Choroid plexus epithelial cell (primary cell): Measurements from ENCODE around the gene PHKA2.
"Not testable (repeated sequence)": the region's sequence is repeated elsewhere in the genome, so short reads cannot be mapped to it uniquely, and the experiment has no call there.

ENCODE experiments used
- DNase-seq: peaks from one replicate; pipeline ENCODE4 v3.0.0-alpha.2; 2010; ENCODE audit warnings: low read depth
- H3K4me3 ChIP-seq: 2 replicates; pipeline ENCODE4 v1.5.1; 2011; ENCODE audit warnings: low read depth, mild to moderate bottlenecking, control low read depth, low read length, moderate library complexity
- TF ChIP-seq, protein P1 (sequence below): conservative IDR thresholded peaks from 2 replicates; pipeline ENCODE4 v1.5.1; 2011; ENCODE audit warnings: low read depth, mild to moderate bottlenecking, control low read depth, inconsistent platforms, low read length, moderate library complexity

PHKA2 gene, protein sequence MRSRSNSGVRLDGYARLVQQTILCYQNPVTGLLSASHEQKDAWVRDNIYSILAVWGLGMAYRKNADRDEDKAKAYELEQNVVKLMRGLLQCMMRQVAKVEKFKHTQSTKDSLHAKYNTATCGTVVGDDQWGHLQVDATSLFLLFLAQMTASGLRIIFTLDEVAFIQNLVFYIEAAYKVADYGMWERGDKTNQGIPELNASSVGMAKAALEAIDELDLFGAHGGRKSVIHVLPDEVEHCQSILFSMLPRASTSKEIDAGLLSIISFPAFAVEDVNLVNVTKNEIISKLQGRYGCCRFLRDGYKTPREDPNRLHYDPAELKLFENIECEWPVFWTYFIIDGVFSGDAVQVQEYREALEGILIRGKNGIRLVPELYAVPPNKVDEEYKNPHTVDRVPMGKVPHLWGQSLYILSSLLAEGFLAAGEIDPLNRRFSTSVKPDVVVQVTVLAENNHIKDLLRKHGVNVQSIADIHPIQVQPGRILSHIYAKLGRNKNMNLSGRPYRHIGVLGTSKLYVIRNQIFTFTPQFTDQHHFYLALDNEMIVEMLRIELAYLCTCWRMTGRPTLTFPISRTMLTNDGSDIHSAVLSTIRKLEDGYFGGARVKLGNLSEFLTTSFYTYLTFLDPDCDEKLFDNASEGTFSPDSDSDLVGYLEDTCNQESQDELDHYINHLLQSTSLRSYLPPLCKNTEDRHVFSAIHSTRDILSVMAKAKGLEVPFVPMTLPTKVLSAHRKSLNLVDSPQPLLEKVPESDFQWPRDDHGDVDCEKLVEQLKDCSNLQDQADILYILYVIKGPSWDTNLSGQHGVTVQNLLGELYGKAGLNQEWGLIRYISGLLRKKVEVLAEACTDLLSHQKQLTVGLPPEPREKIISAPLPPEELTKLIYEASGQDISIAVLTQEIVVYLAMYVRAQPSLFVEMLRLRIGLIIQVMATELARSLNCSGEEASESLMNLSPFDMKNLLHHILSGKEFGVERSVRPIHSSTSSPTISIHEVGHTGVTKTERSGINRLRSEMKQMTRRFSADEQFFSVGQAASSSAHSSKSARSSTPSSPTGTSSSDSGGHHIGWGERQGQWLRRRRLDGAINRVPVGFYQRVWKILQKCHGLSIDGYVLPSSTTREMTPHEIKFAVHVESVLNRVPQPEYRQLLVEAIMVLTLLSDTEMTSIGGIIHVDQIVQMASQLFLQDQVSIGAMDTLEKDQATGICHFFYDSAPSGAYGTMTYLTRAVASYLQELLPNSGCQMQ

DNA sequence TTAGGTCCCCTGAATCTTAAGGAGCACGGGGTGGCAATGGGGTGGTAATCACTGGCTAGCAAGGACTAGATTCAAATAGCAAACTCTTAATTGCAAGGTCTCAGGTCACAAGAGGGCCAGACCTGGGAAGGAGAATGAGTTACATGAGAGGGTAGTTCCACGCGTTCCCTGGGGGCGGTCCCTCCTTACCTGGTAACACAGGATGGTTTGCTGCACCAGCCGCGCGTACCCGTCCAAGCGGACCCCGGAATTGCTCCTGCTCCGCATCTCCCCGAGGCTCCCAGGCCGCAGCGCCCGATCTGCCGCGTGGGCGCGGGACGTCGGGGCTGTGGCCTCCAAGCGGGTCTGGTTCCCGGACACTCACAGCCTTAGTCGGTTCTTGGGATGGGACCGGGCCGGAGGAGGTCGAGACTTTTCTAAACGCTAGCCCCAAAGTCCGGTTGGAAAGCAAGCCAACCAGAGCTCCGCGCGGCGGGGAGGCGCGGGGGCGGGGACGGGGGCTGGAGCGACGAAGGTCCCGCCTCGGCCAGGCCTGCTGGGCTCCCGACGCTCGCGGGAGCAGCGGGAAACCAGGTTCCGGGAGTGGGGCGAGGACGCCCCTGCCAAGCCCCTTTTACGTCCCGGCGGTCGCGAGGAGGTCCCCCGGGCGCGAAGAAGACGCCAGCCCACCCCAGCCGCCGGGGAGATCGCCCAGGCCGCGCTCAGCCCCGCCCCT is at the start of gene PHKA2:
TSS of gene PHKA2 (minus strand) at position 449 of the 715 bp plus-strand sequence. CDS start at position 267, 182 bp downstream.
- no peak for DNase-seq
- H3K4me3 ChIP-seq, result peak within 1 kb of the TSS; percentile 69
- TF ChIP-seq, protein P1, sequence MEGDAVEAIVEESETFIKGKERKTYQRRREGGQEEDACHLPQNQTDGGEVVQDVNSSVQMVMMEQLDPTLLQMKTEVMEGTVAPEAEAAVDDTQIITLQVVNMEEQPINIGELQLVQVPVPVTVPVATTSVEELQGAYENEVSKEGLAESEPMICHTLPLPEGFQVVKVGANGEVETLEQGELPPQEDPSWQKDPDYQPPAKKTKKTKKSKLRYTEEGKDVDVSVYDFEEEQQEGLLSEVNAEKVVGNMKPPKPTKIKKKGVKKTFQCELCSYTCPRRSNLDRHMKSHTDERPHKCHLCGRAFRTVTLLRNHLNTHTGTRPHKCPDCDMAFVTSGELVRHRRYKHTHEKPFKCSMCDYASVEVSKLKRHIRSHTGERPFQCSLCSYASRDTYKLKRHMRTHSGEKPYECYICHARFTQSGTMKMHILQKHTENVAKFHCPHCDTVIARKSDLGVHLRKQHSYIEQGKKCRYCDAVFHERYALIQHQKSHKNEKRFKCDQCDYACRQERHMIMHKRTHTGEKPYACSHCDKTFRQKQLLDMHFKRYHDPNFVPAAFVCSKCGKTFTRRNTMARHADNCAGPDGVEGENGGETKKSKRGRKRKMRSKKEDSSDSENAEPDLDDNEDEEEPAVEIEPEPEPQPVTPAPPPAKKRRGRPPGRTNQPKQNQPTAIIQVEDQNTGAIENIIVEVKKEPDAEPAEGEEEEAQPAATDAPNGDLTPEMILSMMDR, result no peak

DNA sequence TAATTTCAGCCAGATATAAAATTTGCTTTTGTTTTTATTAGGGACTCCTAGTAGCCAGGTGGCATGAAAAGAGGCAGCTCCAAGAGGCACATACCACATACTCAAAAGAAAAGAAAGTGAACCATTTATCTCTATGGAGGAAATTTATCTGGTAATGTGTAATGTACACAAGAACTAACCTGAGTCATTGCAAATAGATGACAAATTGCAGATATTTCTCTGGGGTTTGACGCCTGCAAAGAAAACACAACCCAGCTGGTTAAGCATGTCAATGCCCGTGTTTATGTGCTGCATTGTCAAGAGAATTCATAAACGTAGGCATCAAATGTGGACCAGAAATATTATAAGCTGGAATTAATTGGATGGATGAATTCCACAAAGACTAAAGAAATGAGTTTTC is 46.9 kb upstream of the PHKA2 start:
- TF ChIP-seq, protein P1, result no peak
- no peak for DNase-seq

DNA sequence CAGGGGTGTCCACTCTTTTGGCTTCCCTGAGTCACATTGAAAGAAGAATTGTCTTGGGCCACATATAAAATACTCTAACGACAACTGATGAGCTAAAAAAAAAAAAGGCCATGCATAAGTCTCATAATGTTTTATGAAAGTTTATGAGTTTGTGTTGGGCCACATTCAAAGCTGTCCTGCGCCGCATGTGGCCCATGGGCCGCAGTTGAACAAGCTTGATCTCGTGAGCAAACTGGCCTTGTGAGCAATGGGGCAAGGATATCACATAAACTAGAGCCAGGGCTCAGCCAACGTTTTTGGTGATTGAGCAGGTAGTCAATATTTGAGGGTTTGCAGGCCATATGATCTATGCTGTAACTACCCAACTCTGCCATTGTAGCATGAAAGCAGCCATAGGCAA is 44.6 kb upstream of the PHKA2 start:
- H3K4me3 ChIP-seq, result no peak overlapping the region
- no peak for DNase-seq
- TF ChIP-seq, protein P1, result no peak

More for the DNA sequence above, 46.9 kb upstream of the PHKA2 start:
- no peak overlapping the region for H3K4me3 ChIP-seq

DNA sequence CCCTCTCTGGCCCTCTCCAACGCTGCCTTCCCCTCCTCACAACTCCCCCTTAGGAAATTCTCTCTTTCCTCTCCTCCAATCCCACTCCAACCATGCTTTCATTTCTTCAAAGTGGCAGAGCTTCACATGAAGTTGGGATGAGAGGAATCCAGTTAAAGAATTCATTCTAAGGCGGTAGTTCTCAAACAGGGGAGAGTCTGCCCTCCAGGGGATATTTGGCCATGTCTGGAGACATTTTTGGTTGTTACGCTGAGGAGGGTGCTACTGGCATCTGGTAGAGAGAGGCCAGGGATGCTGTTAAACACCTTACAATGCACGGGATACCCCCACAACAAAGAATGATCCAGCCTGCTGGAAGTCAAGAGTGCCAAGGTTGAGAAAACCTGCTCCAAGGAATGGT is 40.5 kb upstream of the PHKA2 start:
- DNase-seq, result no peak
- no peak overlapping the region for H3K4me3 ChIP-seq
- TF ChIP-seq, protein P1, result no peak

DNA sequence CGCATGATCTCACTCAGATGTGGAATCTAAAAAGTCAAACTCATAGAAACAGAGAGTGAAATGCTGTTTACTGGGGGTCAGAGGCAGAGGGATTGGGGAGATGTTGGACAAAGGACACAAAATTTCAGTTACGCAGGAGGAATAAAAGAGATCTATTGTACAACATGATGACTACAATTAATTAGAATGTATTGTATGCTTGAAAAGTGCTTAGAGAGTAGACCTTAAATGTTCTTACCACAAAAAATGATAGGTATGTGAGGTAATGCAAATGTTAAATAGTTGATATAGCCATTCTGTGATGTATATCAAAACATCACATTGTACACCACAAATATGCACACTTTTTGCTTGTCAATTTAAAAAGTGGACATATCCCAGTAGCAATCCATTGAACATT is 36.1 kb upstream of the PHKA2 start:
- TF ChIP-seq, protein P1, result no peak
- no peak overlapping the region for H3K4me3 ChIP-seq
- peak; percentile 46 for DNase-seq

DNA sequence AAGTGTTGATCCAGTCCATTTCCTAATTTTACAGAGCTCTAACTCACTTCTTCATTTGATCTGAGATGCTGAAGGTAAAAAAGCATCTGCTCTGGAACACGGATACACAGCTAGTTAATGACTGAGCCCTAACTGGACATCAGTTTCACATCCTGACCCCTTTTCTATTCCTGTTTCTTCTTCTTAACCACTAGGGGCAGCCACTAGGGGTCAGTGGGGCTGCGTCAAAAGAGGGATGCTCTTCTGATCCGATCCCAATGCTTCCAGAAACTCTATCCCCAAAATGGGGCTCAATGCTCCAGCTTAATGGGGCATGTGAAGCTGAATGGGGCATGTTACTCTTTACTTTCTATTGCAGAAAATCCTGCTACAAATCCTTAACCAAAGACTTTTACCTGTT is 33.4 kb upstream of the PHKA2 start:
- TF ChIP-seq, protein P1, result peak; percentile 73
- DNase-seq, result peak; percentile 41
- no peak overlapping the region for H3K4me3 ChIP-seq

DNA sequence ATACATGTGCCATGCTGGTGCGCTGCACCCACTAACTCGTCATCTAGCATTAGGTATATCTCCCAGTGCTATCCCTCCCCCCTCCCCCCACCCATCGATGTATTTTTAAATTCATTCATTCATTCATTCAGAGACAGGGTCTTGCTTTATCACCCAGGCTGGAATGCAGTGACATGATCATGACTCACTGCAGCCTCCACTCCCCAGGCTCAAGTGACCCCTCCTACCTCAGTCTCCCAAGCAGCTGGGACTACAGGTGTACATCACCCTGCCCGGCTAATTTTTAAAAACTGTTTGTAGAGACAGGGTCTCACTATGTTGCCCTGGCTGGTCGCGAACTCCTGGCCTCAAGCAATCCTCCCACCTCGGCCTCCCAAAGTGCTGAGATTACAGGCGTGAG is 32.7 kb upstream of the PHKA2 start:
- DNase-seq, H3K4me3 ChIP-seq: not testable (repeated sequence)
